Omental fat pad (tissue), 4 donors: Measurements from ENCODE around the gene POR. TPM values are rescaled to one million over a fixed set of nuclear protein-coding genes. Genes with fewer than 3 reads are reported as not detected.
"Not testable (repeated sequence)": the region's sequence is repeated elsewhere in the genome, so short reads cannot be mapped to it uniquely, and the experiment has no call there.

Experiments used
- ATAC-seq: fragments of 150-250 bp; one replicate; pipeline ENCODE4 v1.9.1; 2016; ENCODE audit warnings: mild to moderate bottlenecking, moderate library complexity; ENCODE audit not compliant: low FRiP score
- DNase-seq: peaks from one replicate; pipeline ENCODE4 v3.0.0-alpha.2; 2019; ENCODE audit warnings: low spot score
- CTCF ChIP-seq, 3 donors: fragments of 450-650 bp; IDR thresholded peaks; one replicate each; pipeline ENCODE4 v1.5.1; 2016 to 2017; ENCODE audit warnings: antibody characterized with exemption in 3 of 3, mild to moderate bottlenecking in 3 of 3, moderate library complexity in 2 of 3
- total RNA-seq, 4 donors: library from RNA; depleted of rRNA; stranded (reverse); fragments of >200 nt; gene quantifications; one replicate each; pipeline ENCODE4 v1.1.0, GENCODE V29; 2016

POR gene
- total RNA-seq, 4 donors from 2014 or later: 105 to 243 (median 150) TPM

- ATAC-seq (no peak), DNase-seq (no peak)
- TF ChIP-seq CTCF (IDR thresholded peaks at IDR 0.05): no peak
Observed at GRCh38 chr7:75870557-75871161, 44.3 kb upstream of the POR start.

- TF ChIP-seq CTCF (IDR thresholded peaks at IDR 0.05): no peak
- ATAC-seq (no peak), DNase-seq (no peak)
Observed at GRCh38 chr7:75872073-75872782, 42.7 kb upstream of the POR start.

GRCh38 chr7:75874180-75874579, 40.8 kb upstream of the POR start:
- ATAC-seq, DNase-seq: not testable (repeated sequence)

- no peak for TF ChIP-seq CTCF (IDR thresholded peaks at IDR 0.05)
- ATAC-seq (no peak), DNase-seq (no peak)
Observed at GRCh38 chr7:75875113-75876080, 39.6 kb upstream of the POR start.

- no peak for TF ChIP-seq CTCF (IDR thresholded peaks at IDR 0.05)
- no peak for ATAC-seq
- no peak for DNase-seq
Observed at GRCh38 chr7:75876126-75876881, 38.7 kb upstream of the POR start.

- ATAC-seq: peak; percentile 34
- TF ChIP-seq CTCF (IDR thresholded peaks at IDR 0.05): no peak
Observed at GRCh38 chr7:75878312-75878768, 36.6 kb upstream of the POR start.

More at GRCh38 chr7:75878312-75878768, 36.6 kb upstream of the POR start:
- no peak for DNase-seq
